Measurements from ENCODE around the gene GMDS.

Gene GMDS

DNA sequence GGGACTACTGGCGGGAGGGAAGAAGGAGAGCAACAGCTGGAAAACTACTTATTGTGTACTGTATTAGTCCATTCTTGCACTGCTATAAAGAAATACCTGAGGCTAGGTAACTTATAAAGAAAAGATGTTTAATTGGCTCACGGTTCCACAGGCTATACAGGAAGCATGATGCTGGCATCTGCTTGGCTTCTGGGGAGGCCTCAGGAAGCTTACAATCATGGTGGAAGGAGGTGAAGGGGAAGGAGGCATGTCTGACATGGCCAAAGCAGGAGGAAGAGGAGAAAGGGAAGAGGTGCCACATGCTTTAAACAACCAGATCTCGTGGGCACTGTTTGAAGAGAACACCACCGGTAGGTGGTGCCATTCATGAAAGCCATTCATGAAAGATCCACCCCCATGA lies 67.3 kb downstream of the GMDS start:
- DNase-seq (ENCODE audit: low read depth in 2 of 2) = no peak

DNA sequence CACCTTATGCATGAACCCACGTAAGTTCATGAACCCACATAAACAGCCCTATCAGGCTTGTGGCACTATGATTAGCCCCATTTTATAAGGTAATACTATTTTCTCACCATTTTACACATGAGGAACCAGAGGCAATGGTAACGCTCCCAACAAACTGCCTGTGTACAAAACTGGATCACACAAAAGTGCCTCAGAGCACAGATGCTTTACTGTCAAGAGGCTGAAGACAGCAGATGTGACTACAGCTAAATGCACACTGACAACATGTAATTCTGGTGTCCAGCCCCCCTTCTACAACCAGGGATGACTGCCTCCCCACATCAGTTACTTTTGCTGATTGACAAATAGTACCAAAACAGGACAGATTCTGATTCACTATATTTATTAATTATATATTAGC lies 69.6 kb downstream of the GMDS start:
- no peak for DNase-seq (ENCODE audit: low read depth in 2 of 2)

DNA sequence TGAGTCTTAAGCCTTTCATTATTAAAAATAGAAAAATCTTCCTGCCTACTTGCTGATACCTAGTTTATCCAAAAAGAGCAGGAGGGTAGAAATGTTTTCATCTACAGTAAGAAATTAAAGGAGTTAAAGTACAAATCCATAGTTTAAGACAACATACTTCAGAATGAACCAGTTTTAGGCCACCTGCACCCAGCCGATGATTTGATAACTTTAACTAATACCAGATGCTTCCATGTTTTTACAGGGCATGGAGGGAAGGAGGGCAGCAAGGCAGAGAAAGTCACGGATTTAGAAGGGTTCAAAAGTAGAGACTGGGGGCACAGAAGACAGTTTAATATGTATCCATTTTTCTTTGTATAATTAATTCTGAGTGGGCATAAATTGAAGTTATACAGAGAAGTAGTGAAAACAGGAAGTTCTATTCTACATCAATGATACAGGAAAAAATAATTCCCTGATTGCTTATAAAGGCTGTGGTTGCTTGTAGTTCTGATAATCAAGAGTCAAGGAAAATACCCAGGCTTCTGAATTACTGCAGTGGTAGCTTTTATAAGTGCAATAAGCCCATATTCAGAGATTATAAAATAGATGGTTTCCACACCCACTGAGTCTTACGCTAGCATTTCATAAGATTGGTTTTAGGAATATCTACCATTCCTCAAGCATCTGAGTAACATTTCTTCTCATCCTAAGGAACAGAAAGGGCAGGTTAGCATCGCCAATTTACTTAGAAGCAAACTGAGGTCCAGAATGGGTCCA lies 72.0 kb downstream of the GMDS start:
- no peak for DNase-seq (ENCODE audit: low read depth in 2 of 2)

DNA sequence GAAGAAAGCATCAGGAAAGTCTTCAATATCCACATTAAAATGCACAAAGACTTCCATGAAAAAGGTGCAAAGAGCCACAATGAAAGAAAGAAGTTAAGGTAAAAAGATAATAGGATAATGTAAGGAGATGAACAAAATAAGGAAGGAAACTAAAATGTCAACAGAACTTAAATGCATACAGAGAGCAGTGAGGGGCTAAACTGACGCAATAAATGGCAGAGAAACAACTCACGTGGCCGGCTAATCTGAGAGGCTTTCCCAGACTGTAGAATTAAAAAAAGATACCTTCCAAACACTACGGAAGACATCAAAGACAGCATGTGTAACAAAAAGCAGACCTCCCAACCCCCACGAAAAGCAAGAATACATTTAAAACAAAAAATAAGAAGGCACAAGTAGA lies 73.7 kb downstream of the GMDS start:
- no peak for DNase-seq (ENCODE audit: low read depth in 2 of 2)

DNA sequence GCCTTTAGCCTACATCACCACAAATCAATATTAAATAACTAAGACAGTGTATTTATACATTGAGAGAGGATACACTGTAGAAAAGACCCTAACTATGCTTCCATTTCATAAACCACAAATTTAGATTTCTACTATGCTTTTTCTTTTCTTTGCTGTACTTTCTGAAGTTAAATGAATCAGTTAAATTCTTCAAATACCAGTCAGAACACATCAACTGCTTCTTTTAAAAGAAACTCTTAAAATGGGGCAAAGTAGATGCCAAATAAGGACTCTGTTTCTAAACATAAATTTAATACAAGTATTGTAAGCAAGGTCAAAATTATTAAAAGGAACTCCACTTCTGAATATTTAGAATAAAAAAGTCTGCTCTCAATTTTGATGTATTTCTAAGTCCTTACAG lies 76.9 kb downstream of the GMDS start:
- no peak for DNase-seq (ENCODE audit: low read depth in 2 of 2)

DNA sequence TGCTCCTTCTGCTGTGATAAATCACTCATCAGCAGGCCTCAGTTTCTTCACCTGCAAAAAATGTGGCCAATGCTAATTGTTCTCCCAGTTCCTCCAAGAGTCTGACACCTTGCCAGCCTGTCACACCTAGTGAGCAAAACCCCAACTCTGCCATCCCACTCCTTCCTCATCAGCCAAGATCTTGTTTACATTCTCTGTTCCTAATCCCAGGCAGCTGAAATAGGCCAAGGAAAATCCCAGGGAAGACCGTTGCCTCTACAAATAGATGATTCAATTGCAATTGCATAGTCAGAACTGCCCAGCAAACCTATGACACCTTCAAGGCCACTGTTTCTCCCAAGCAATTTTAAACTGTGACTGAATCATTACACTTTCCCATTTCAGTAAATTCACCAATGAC lies 78.7 kb downstream of the GMDS start:
- DNase-seq (ENCODE audit: low read depth in 2 of 2) = no peak

DNA sequence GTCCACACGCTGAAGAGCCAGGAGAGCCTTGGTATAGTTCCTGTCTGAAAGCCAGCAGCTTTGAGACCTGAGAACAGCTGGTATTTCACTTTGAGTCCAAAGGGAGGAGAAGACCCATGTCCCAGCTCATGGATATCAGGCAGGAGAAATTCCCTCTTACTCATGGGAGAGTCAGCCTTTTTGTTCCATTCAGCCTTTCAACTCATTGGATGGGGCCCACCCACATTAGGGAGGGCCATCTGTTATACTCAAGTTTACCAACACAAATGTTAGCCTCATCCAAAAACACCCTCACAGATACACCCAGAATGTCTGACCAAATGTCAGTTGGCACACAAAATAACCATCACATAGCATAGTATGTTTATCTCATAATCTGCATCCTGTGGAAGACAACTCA lies 80.1 kb downstream of the GMDS start:
- DNase-seq (ENCODE audit: low read depth in 2 of 2) = no peak

DNA sequence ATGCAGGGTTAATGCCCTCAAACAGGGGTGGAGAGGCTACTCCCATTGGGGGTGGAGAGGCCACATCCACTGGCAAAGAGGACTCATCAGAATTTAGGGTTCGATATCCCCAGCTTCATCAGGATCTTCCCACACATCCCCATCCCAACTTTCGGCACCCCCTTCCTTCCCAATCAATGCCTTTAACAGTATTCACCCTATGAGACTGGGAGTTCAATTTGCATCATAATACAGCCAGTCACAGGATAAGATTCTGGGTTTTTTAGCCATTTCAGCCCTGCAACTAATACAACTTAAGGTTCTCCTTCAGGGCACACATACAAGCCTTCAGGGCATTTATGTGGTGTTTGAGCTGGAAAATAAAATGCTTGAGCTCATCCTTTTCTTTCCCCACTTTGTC lies 80.9 kb downstream of the GMDS start:
- no peak for DNase-seq (ENCODE audit: low read depth in 2 of 2)

DNA sequence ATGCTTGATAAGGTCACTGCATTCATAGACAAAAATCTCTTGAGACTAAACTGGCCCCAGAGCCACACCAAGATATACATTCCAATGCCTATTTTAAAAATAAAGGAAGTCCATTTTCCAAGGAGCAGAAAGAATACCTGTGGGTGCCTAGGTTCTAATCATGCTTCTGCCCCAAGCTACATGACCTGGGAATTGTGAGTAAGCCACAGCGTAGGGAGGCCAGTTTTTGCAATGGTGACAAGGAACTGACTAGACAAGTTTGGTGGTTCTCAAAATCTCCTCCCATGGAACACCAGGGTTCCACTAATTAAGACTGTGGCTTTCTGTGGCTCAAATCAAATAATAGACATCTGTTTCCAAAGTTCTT lies 83.3 kb downstream of the GMDS start:
- no peak for DNase-seq (ENCODE audit: low read depth in 2 of 2)

DNA sequence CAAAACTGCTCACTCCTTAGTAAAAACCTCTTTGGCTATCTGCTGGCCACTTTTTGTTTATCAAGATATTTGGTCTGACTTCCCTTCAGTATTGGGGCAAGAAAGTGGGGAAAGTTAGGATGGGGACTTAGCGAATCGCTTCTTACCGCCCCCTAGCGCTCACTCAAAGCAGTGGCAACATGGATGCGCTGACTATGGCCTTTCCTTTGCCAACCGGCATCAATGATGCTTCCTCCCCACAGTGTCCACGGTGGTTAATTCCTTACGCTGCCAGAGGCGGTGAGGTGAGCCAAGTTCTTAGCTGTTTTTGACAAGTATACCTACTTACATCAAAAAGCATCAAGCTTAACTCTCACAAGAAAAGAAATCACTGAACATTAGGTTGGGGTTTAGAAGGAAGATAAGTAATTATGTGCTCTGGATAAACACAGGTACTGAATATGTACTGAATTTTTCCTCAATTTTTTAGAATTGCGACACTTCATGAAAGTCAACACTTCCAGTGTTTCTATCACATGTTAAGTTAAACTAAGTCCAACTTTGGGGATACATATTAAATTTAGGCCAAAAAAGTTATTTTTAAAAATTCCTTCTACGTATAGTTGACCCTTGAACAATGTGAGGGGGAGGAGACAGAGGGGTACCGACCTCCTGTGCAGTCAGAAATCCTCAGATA lies 86.7 kb downstream of the GMDS start:
- no peak for DNase-seq (ENCODE audit: low read depth in 2 of 2)

DNA sequence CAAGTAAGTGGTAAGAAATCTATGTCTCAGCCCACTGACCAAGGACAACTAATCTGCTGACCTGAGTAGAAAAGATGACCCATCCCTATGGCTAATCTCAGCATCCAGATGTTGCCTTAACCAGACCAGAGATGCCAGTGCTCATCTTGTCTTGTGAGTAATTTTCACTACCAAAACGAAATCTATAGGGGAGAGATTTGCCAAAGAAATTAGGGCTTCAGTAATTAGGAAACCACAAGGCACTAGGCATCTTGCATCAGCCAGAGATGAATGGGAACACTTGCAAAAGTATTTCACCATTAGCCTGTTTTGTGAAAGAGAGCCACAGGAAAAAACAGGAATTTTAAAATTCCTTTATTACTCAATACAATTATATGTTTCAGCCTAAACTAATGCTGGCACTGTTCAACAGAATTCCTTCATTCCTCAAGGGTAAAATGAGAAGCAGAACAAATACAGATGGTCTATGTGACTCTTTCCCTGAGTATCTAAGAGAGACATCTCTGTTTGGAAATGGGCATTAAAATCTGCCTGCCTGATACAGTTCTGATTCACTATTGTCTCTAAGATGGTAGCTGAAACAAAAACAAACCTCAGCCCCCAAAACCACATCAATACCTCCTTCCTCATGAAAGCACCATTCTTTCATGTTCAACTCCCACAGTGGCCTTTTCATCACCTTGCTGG lies 87.8 kb downstream of the GMDS start:
- no peak for DNase-seq (ENCODE audit: low read depth in 2 of 2)

DNA sequence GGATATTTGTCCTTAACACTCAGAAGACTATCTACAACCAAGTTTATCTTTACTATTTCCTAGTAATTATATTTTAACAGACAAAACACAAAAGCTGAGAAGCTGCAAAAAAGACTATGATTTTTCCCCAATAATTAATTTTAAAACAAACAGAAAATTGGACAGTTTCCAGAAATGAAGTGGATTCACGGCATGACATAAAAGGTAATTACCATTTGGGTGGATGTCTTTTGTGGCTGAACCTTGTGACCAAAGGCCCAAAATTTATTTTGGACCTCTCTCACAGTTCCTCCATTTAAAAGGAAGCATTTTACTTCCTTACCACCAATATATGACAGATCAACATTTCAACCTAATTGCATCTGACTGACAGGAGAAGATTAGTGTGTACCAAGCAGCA lies 90.2 kb downstream of the GMDS start:
- no peak for DNase-seq (ENCODE audit: low read depth in 2 of 2)

DNA sequence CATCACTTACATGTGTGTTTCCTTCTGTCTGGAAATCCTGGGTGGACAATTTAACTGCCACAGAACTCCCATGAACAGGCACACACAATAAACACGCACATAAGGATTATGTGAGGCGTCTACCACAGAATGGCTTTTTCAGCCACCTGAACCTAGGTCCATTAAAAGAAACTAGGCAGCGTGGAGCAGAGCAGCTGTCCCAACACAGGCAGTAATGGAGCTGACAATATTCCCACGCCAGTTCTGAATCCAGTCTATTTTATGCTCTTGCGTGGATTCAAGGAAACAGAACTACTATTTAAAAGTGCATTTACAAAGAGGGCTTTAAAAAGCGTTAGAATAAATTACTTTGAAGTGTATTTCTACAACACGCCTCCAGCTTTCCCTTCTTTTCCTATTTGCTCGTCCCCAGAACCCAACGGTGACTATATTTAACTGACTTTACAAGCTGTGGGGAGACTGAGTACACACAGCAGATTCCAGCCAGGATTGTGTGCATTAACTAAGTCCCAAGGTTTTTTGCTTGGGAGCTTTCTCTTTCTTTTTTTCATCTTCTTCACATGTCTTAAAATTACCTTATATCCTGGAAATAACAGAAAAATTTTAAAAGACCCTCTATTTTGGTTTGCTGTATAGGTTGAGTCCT lies 95.9 kb downstream of the GMDS start:
- no peak for DNase-seq (ENCODE audit: low read depth in 2 of 2)

DNA sequence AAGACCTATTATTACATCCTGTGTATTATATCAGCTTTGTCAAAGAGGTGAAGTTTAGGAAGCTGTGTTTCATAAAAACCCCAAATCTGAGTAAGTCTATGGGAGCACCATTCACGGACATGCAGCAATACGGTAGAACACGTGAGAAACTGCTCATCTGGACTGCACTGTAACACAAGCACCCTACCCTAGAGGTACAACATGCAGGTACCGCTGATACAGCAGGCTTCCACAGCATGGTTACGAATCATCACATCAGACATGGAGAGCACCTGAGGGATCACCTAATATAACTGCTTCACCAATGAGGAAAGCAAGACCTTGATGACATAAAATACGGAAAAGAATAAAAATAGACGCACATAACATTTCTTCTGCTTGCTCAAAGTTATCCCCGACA lies 96.7 kb downstream of the GMDS start:
- no peak for DNase-seq (ENCODE audit: low read depth in 2 of 2)

DNA sequence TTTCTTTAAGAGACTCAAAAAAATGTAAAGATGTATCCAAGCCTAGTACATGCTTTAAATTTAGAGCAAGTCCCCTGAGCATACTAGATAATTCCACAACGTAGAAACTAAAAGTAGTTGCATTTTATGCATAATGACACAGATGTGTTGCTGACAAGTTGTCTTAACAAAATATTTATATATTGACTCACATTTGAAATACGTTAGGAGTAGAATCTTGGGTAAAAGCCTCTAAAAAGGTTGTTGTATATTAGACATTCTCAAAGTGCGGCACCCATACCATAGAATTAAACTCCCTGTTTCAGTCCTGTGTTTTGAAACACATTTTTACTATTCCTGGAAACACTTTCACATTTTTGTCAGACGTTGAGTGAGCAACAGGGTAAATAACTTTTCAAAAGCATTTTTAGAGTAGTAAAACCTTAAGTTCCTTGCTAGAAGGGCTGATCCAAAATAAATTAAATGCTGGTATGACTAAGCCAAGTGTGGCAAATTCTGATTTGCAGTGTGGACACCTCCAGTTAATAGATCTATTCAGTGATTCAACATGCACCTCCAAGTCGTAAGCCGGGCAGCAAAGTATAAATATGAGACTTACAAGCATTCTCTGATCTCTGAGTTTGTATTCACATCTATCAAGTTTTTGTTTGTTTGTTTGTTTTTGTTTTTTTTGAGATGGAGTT lies 97.5 kb downstream of the GMDS start:
- DNase-seq (ENCODE audit: low read depth in 2 of 2) = no peak

DNA sequence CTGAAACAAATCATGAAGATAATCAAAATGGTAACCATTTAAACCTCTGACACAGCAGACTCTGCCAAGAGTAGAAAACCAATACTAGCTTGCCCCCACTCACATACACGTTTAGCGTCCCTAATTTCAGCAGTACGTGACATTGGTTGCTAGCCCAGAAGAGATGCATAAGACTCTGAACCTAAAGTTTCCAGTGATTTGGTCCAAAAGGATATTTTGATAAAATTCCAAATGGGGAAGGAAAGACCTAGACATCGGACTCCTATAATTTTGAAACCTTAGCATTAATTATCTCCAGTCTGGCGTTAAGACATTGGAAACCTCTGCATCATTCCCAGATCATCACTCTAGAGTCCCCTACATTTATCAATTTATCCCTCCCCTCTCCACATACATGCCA lies 98.1 kb downstream of the GMDS start:
- DNase-seq (ENCODE audit: low read depth in 2 of 2) = no peak

DNA sequence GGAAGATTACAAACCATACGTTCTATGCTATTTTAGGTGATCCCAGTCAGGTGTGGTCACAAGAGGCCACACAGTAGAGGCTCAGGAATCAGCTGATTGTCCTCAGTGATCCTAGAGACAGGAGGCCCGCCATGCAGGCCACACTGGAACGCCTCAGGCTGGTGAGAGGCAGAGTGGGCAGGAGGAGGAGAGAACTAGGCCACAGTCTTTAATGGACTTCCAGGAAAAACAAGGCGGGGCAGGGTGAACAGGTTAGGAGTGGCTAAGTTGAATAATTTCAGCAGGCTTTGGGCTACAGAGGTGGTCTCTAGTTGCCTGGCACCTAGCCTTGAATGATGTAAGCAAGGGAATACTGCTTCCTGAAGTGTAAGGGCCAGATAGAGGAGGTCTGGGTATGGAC lies 101.2 kb downstream of the GMDS start:
- no peak for DNase-seq (ENCODE audit: low read depth in 2 of 2)

DNA sequence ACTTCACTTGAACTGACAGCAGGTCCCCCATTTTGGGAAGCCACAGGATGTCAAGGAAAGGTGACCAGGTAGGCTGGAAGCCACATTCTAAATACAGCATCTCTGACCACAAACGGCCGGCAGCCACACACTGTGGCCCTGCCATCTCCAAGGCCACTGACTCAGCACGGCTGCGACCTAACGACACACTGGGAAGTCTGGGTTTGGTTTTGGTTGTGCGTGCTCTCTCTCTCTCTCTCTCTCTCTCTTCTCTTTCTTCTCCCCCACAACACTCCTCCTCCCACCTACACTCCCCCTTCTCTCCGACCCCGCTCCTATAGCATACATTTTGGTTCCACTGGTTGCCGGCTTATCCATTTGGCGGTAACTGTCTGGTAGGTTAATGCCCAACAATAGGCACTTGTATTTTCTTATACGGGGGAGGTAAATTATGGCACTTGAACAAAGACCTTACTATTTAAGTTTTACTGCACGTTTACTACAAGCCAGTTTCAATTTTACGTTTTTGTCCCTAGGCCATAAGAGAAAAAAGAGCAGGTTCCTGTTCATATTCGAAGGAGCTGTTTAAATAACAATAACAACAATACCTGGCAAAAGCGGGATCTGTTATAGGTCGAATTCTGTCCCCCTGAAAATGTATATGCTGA lies 103.6 kb downstream of the GMDS start:
- DNase-seq (ENCODE audit: low read depth in 2 of 2) = no peak

DNA sequence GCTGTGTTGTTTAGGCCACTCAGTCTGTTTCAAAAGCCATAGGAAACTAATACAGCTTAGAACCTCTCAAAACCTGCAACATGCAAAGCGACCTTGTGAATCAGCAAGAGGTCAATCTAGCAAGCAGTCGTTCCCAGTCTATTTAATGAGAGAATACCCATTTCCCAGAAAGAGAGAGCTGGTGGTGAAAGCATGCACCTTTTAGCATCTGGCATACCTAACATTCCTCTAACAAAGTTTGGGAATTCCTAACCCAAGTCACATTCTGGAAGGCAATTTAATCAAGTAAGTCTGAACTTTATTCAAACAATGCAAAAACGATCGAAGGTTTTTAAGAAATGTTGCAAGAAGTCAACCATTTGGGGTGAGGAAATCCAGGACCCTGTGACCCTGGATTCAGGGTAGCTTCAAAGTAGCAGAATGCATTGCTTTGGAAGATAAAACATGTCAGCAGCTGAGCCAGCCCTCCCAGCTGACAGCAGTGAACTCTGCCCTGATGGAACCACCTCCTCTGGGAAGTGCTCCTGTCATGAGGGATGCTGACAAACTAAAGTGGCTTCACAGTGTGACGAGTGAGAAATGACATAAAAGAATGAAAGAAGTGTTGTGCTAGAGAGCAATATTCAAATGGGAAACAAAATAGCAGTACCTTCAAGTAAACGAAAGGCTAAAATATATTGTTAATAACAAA lies 104.8 kb downstream of the GMDS start:
- no peak for DNase-seq (ENCODE audit: low read depth in 2 of 2)

DNA sequence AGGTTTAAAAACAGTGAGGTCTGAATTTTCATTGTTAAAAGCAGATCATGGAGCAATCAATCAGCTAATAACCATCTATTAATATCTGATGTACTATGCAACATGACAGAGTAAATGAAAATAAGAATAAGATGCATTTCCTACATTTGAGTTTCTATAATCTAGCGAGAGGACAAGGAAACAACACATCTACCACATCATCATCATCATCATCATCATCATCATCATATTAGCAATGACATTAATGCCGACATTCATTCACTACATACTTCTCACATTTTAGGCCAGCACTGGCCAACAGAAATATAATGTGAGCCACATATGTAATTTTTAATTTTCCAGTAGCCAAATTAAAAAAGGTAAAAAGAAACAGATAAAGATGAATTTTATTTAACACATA lies 110.0 kb downstream of the GMDS start:
- DNase-seq (ENCODE audit: low read depth in 2 of 2) = no peak

DNA sequence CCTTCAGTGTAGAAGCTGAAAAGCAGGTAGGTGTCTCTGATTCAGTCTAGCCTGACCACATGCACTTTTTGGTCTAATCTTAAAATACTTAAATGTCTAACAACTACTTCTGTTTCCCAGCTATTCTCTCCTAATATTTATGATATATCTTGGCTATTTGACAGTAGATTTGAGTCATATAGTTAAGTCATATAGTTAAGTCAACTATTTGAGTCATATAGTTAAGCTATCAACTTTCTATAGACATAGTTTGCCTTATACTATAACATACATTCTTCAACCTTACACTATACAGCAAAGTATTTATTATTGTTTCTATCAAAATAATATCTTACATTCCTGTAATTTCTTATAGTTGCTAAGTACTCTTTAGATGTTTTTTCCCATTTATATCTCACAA lies 110.9 kb downstream of the GMDS start:
- no peak for DNase-seq (ENCODE audit: low read depth in 2 of 2)
